SK-N-SH (cell line): ENCODE data around the gene AMHR2. TPM values are rescaled to one million over a fixed set of nuclear protein-coding genes. Genes with fewer than 3 reads are reported as not detected.

Experiments
- CTCF ChIA-PET: fragments of 300-600, 350-600 bp; formaldehyde crosslinking; extraction: SDS; loops from one replicate; lab custom pipeline; 2021; lab: Yijun Ruan, JAX
- POLR2A ChIA-PET: fragments of 350-600 bp; sonication (Branson Sonifier 250); formaldehyde crosslinking; extraction: SDS; loops from one replicate; lab custom pipeline; 2020; ENCODE audit warnings: antibody characterized with exemption, inconsistent platforms; lab: Yijun Ruan, JAX
- DNase-seq: peaks from one replicate; pipeline ENCODE4 v3.0.0; 2012
- H2AFZ ChIP-seq: fragments of 200-600 bp; sonication (generic); 2 replicates; pipeline ENCODE4 v1.8.1; 2016; ENCODE audit warnings: antibody characterized with exemption, mild to moderate bottlenecking, low read depth
- H3F3A ChIP-seq: fragments of 200-600 bp; sonication (generic); replicated peaks from 2 replicates; pipeline ENCODE3; 2016; ENCODE audit warnings: antibody characterized with exemption, mild to moderate bottlenecking; ENCODE audit not compliant: insufficient read depth
- H3K27ac ChIP-seq, 2 experiments: fragments of 200-500 bp in 1 of 2; fragments of 200-600 bp in 1 of 2; sonication (Bioruptor generic) in 1 of 2; sonication (generic), shearing (Covaris generic) in 1 of 2; 2 replicates each; pipeline versions ENCODE4 v1.5.1 to v1.6.1; 2014 to 2016; ENCODE audit warnings: low read depth in 2 of 2, inconsistent platforms in 1 of 2, low read length in 1 of 2, mild to moderate bottlenecking in 1 of 2, mixed read lengths in 1 of 2
- H3K27me3 ChIP-seq: fragments of 200-600 bp; sonication (generic), shearing (Covaris generic); 2 replicates; pipeline ENCODE4 v1.6.1; 2016; ENCODE audit warnings: mixed run types; ENCODE audit not compliant: insufficient read depth
- H3K36me3 ChIP-seq, 2 experiments: fragments of 200-500 bp in 1 of 2; fragments of 200-600 bp in 1 of 2; sonication (Bioruptor generic) in 1 of 2; sonication (generic) in 1 of 2; replicated peaks in 1 of 2; 2 replicates each; pipeline versions ENCODE3 to v1.5.1; 2014 to 2016; ENCODE audit warnings: low read length in 1 of 2, mild to moderate bottlenecking in 1 of 2; ENCODE audit not compliant: insufficient read depth in 2 of 2, control insufficient read depth in 1 of 2
- H3K4me1 ChIP-seq, 2 experiments: fragments of 200-500 bp in 1 of 2; fragments of 200-600 bp in 1 of 2; sonication (Bioruptor generic) in 1 of 2; sonication (generic), shearing (Covaris generic) in 1 of 2; 2 replicates each; pipeline versions ENCODE4 v1.5.1 to v1.6.1; 2014 to 2016; ENCODE audit warnings: low read depth in 1 of 2, low read length in 1 of 2, mixed run types in 1 of 2; ENCODE audit not compliant: insufficient read depth in 2 of 2, control insufficient read depth in 1 of 2
- H3K4me2 ChIP-seq: fragments of 200-600 bp; sonication (generic), shearing (Covaris generic); 2 replicates; pipeline ENCODE4 v1.6.1; 2017; ENCODE audit warnings: mixed run types
- H3K4me3 ChIP-seq, 2 experiments: fragments of 200-500 bp in 1 of 2; fragments of 200-600 bp in 1 of 2; sonication (Bioruptor generic) in 1 of 2; sonication (generic), shearing (Covaris generic) in 1 of 2; 2 replicates each; pipeline versions ENCODE4 v1.5.1 to v1.8.1; 2014 to 2016; ENCODE audit warnings: low read depth in 2 of 2, inconsistent platforms in 1 of 2, low read length in 1 of 2, mild to moderate bottlenecking in 1 of 2, mixed read lengths in 1 of 2, moderate library complexity in 1 of 2
- H3K79me2 ChIP-seq: fragments of 200-600 bp; sonication (generic); 2 replicates; pipeline ENCODE4 v1.8.1; 2017; ENCODE audit warnings: mild to moderate bottlenecking; ENCODE audit not compliant: insufficient read depth
- H3K9ac ChIP-seq: fragments of 200-600 bp; sonication (generic); 2 replicates; pipeline ENCODE4 v1.6.1; 2017; ENCODE audit warnings: mixed run types
- H3K9me2 ChIP-seq: fragments of 200-600 bp; sonication (generic); 2 replicates; pipeline ENCODE4 v1.6.1; 2017; ENCODE audit warnings: mixed run types
- H3K9me3 ChIP-seq: fragments of 200-600 bp; sonication (generic); 2 replicates; pipeline ENCODE4 v1.6.1; 2017; ENCODE audit warnings: mixed run types, mild to moderate bottlenecking, moderate library complexity
- H4K20me1 ChIP-seq: fragments of 200-600 bp; sonication (generic); 2 replicates; pipeline ENCODE4 v1.6.1; 2017; ENCODE audit warnings: mild to moderate bottlenecking, mixed run types; ENCODE audit not compliant: insufficient read depth
- FOXJ3 ChIP-seq: sonication (generic); formaldehyde crosslinking; IDR thresholded peaks from 2 replicates; pipeline ENCODE4 v1.5.1; 2020; ENCODE audit warnings: mild to moderate bottlenecking, missing genetic modification reagents
- GABPA ChIP-seq: IDR thresholded peaks from 2 replicates; pipeline ENCODE4 v1.4.0; 2012; ENCODE audit warnings: low read depth, mild to moderate bottlenecking
- JUND ChIP-seq: IDR thresholded peaks from 2 replicates; pipeline ENCODE4 v1.4.0; 2012
- MEF2A ChIP-seq: IDR thresholded peaks from 2 replicates; pipeline ENCODE4 v1.4.0; 2012; ENCODE audit warnings: low read depth, borderline replicate concordance
- MXI1 ChIP-seq: IDR thresholded peaks from 2 replicates; pipeline ENCODE4 v1.6.1; 2012; ENCODE audit warnings: mild to moderate bottlenecking, low read depth, low read length, improper control_type of control experiment
- NRF1 ChIP-seq: IDR thresholded peaks from 2 replicates; pipeline ENCODE4 v1.6.1; 2012; ENCODE audit warnings: low read depth, mild to moderate bottlenecking, low read length
- PBX3 ChIP-seq: IDR thresholded peaks from 2 replicates; pipeline ENCODE4; 2012
- RAD21 ChIP-seq: IDR thresholded peaks from 2 replicates; pipeline ENCODE4 v1.6.1; 2012; ENCODE audit warnings: mild to moderate bottlenecking, low read length
- RCOR1 ChIP-seq: fragments of 150-350 bp; IDR thresholded peaks from 2 replicates; pipeline ENCODE4 v1.6.1; 2017; ENCODE audit warnings: antibody characterized with exemption, low read length
- RFX5 ChIP-seq: IDR thresholded peaks from 2 replicates; pipeline ENCODE4 v1.6.1; 2012; ENCODE audit warnings: mild to moderate bottlenecking, improper control_type of control experiment, low read length
- RXRA ChIP-seq: IDR thresholded peaks from 2 replicates; pipeline ENCODE4 v1.4.0; 2012; ENCODE audit warnings: low read depth, mild to moderate bottlenecking, borderline replicate concordance
- SMC3 ChIP-seq: IDR thresholded peaks from 2 replicates; pipeline ENCODE4 v1.6.1; 2012; ENCODE audit warnings: low read depth, low read length, improper control_type of control experiment
- TAF1 ChIP-seq: IDR thresholded peaks from 2 replicates; pipeline ENCODE4 v1.6.1; 2012; ENCODE audit warnings: low read depth, mild to moderate bottlenecking, low read length, moderate library complexity, borderline replicate concordance
- TCF12 ChIP-seq: IDR thresholded peaks from 2 replicates; pipeline ENCODE4 v1.4.0; 2012
- WGBS: methylation state at CpG from one replicate; pipeline ENCODE4 v1.1.6; 2017; ENCODE audit warnings: low lambda C conversion rate; 5-methylcytosine and 5-hydroxymethylcytosine counted together
- polyA plus RNA-seq, 3 experiments: library from polyadenylated mRNA; depleted of rRNA; stranded (reverse); fragments of >200 nt; gene quantifications; 2 replicates each; pipeline ENCODE4 v1.2.3, GENCODE V29; 2012
- TF ChIP-seq, protein P1 (sequence below): IDR thresholded peaks from 2 replicates; pipeline ENCODE4 v1.4.0; 2012; ENCODE audit warnings: low read depth, borderline replicate concordance

Gene AMHR2
- polyA plus RNA-seq, 1 of the 3 experiments (the other 2 are of a cell fraction) = 0.03 TPM

DNA sequence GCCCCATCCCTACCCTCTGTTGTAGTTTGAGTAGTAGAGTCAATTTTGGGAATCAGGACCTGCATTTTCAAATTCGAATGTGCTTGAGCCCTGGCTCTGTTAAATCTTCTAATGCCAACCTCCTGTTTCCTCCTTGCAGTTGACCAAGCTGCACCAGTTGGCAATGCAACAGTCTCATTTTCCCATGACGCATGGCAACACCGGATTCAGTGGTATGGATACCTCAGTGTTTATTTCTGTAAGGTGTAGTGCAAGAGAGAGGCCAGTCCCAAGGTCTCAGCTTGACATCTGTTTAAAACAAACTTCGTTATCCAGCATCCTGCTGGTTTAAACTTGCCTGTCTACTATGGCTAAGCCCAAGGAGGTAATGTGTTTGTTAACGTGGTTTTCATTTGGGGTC lies 43.4 kb downstream of the AMHR2 start:
- WGBS = 83% methylated on average over 5 of the region's 5 CpGs
- Histone ChIP-seq H3K4me1 (peaks cover 0 to 3% of the 10 kb centered on the region in 2 experiments; a peak in 1 of 4 replicates), H3K9me2 (no peaks in the 10 kb centered on the region), H2AFZ (no peak overlapping the region), H3K36me3 (peaks cover 92 to 95% of the 10 kb centered on the region in 2 experiments), H3F3A (peaks cover 66% of the 10 kb centered on the region), H4K20me1 (peaks cover 84% of the 10 kb centered on the region), H3K27me3 (no peaks in the 10 kb centered on the region), H3K4me2 (no peak overlapping the region), H3K9me3 (no peaks in the 10 kb centered on the region)
- POLR2A ChIA-PET = interaction anchor here (1.6 kb wide), 1 partner anchor 14 kb away, joined by 5 read pairs; no protein-coding TSS in a partner anchor
- no peak for DNase-seq
- no peak for TF ChIP-seq MXI1
- no peak for TF ChIP-seq RFX5
- TF ChIP-seq NRF1 = no peak
- no peak for TF ChIP-seq PBX3
- no peak for TF ChIP-seq FOXJ3 (CRISPR knock-in tag)
- no peak for TF ChIP-seq RXRA
- no peak for TF ChIP-seq TCF12
- TF ChIP-seq JUND = no peak
- TF ChIP-seq TAF1 = no peak
- TF ChIP-seq, all 33 proteins: peak for 0
- Histone ChIP-seq H3K4me3 (no peak overlapping the region), H3K79me2 (peaks cover 94% of the 10 kb centered on the region), H3K27ac (no peak overlapping the region), H3K9ac (no peak overlapping the region)
- CTCF ChIA-PET = interaction anchor here (0.6 to 3.0 kb wide), 5 partner anchors 10 to 115 kb away, joined by 4 to 16 read pairs (median 4); no protein-coding TSS in a partner anchor

GRCh38 chr12:53467880-53468279 lies 44.2 kb downstream of the AMHR2 start:
- ChIA-PET CTCF (interaction anchor here (1.4 to 3.0 kb wide), 3 partner anchors 9 to 41 kb away, joined by 4 to 16 read pairs (median 6); no protein-coding TSS in a partner anchor), POLR2A (interaction anchor here (1.1 to 1.2 kb wide), 2 partner anchors 9 to 13 kb away, joined by 3 to 4 read pairs; no protein-coding TSS in a partner anchor)
- peaks cover 84% of the 10 kb centered on the region for H4K20me1 ChIP-seq
- no peak overlapping the region for H3K9ac ChIP-seq
- H2AFZ ChIP-seq = no peak overlapping the region
- peaks cover 92 to 94% of the 10 kb centered on the region in 2 experiments for H3K36me3 ChIP-seq
- H3K79me2 ChIP-seq = peaks cover 94% of the 10 kb centered on the region
- TF ChIP-seq RAD21 (no peak), TAF1 (no peak), GABPA (no peak)
- WGBS = 94% methylated on average over 2 of the region's 2 CpGs
- H3K9me2 ChIP-seq = no peaks in the 10 kb centered on the region
- no peaks in the 10 kb centered on the region for H3K27me3 ChIP-seq
- no peak overlapping the region; a peak in 1 of 4 replicates for H3K27ac ChIP-seq
- DNase-seq = no peak
- H3K9me3 ChIP-seq = no peaks in the 10 kb centered on the region
- no peak overlapping the region for H3K4me3 ChIP-seq
- H3K4me1 ChIP-seq = 0 out of 4 replicates have a peak, but pooled peaks cover 0 to 5% of the 10 kb centered on the region in 2 experiments
- H3F3A ChIP-seq = peaks cover 66% of the 10 kb centered on the region
- H3K4me2 ChIP-seq = no peak overlapping the region

- Histone ChIP-seq H3K27me3 (no peaks in the 10 kb centered on the region), H3F3A (peaks cover 62% of the 10 kb centered on the region), H3K27ac (no peak overlapping the region; a peak in 2 of 4 replicates), H3K4me3 (no peak overlapping the region), H3K9ac (no peak overlapping the region), H3K4me2 (no peak overlapping the region), H3K4me1 (0 out of 4 replicates have a peak, but pooled peaks cover 0 to 5% of the 10 kb centered on the region in 2 experiments), H4K20me1 (peaks cover 84% of the 10 kb centered on the region), H3K79me2 (peaks cover 94% of the 10 kb centered on the region), H3K9me2 (no peaks in the 10 kb centered on the region), H3K36me3 (peaks cover 91 to 92% of the 10 kb centered on the region in 2 experiments), H3K9me3 (no peaks in the 10 kb centered on the region), H2AFZ (no peak overlapping the region)
- CTCF ChIA-PET = interaction anchor here (1.4 to 3.0 kb wide), 2 partner anchors 8 to 14 kb away, joined by 4 to 16 read pairs; no protein-coding TSS in a partner anchor
- 100% methylated on average over 1 of the region's 1 CpG for WGBS
- POLR2A ChIA-PET = interaction anchor here (1.1 to 1.2 kb wide), 2 partner anchors 9 to 13 kb away, joined by 3 to 4 read pairs; no protein-coding TSS in a partner anchor
- no peak for DNase-seq
- TF ChIP-seq RAD21 (no peak), RCOR1 (no peak), RFX5 (no peak), SMC3 (no peak), MEF2A (no peak), MXI1 (no peak), PBX3 (no peak)
- TF ChIP-seq, protein P1, sequence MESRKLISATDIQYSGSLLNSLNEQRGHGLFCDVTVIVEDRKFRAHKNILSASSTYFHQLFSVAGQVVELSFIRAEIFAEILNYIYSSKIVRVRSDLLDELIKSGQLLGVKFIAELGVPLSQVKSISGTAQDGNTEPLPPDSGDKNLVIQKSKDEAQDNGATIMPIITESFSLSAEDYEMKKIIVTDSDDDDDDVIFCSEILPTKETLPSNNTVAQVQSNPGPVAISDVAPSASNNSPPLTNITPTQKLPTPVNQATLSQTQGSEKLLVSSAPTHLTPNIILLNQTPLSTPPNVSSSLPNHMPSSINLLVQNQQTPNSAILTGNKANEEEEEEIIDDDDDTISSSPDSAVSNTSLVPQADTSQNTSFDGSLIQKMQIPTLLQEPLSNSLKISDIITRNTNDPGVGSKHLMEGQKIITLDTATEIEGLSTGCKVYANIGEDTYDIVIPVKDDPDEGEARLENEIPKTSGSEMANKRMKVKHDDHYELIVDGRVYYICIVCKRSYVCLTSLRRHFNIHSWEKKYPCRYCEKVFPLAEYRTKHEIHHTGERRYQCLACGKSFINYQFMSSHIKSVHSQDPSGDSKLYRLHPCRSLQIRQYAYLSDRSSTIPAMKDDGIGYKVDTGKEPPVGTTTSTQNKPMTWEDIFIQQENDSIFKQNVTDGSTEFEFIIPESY = no peak
These were observed 44.6 kb downstream of the AMHR2 start for GRCh38 chr12:53468282-53468681.
